Measurements from ENCODE around the gene MAP4K3. TPM values are rescaled to one million over a fixed set of nuclear protein-coding genes. Genes with fewer than 3 reads are reported as not detected.

MAP4K3 gene
- total RNA-seq, 1 experiment from 2014 or later: 73.1 TPM

DNA sequence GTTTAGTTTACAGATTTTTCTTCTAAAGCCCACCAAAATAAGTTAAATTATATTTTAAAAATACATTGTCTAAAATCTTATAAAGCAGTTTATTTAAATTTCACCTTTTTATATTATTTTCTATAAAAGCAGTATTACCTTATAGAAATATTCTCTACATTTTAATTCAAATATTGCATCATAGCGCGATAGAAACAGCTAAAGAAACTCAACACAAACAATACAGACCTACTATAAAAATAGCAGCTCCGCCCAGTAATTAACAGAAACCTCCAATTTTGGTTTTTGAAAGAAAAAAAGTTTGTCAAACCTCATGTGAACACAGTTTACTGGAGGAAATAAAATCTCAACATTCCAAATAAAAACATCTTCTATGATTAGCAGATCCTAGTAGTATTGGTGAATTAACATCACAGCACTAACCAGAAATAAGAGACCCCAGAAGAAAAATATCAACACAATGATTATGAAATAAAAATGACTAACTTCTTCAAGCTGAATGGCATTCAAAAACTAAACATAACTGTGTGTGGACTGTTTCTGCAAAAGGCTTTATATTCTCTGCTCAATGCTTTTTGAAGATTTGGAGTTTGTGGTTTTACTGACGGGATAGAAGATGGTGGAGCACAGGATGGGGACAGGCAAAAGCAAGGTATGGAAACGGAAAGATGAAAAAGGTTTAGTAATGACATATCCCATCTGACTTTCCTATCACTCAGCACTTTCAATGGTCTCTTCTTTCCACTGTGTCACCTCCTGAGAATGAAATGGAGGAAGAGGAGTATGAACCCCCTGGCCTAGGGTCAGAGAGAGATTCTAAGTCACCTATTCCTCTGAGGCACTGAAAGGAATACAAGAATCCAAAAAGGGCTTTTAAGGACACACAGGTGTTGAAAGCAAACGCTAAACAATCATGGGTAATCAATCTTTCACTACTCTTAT is 17.5 kb downstream of the MAP4K3 start:
- in situ Hi-C loops (cut with HindIII; ENCODE audit: low pct_unique_long_range_greater_than_20kb, low sequenced_read_pairs): no loop called here
- no peak for DNase-seq (ENCODE audit: low read depth, low spot score)

- in situ Hi-C loops (cut with HindIII; ENCODE audit: low pct_unique_long_range_greater_than_20kb, low sequenced_read_pairs): no loop called here
- DNase-seq (ENCODE audit: low read depth, low spot score): no peak
Measured at GRCh38 chr2:39418491-39418890, 18.6 kb downstream of the MAP4K3 start.

DNA sequence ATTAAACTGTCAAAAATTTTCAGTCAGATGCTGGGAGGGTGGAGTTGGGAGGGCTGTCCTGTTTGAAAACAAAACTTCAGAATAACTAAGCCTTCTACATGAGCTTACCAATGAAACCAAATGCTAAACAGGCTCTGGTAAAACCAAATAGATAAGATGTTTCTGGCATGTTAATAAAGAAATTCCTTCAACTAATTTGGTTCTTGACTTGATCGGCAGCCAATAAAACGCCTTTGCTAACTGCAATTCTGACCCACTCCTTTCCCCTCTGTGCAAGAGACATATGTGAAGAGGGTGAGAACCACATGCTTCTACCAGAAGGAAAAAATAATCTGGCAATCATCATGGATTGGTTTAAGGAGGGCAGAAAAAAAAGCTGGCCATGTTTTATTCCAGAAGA is 20.9 kb downstream of the MAP4K3 start:
- in situ Hi-C loops (cut with HindIII; ENCODE audit: low pct_unique_long_range_greater_than_20kb, low sequenced_read_pairs): no loop called here
- no peak for DNase-seq (ENCODE audit: low read depth, low spot score)

GRCh38 chr2:39413063-39413737 is 23.9 kb downstream of the MAP4K3 start:
- in situ Hi-C loops (cut with HindIII; ENCODE audit: low pct_unique_long_range_greater_than_20kb, low sequenced_read_pairs): no loop called here

DNA sequence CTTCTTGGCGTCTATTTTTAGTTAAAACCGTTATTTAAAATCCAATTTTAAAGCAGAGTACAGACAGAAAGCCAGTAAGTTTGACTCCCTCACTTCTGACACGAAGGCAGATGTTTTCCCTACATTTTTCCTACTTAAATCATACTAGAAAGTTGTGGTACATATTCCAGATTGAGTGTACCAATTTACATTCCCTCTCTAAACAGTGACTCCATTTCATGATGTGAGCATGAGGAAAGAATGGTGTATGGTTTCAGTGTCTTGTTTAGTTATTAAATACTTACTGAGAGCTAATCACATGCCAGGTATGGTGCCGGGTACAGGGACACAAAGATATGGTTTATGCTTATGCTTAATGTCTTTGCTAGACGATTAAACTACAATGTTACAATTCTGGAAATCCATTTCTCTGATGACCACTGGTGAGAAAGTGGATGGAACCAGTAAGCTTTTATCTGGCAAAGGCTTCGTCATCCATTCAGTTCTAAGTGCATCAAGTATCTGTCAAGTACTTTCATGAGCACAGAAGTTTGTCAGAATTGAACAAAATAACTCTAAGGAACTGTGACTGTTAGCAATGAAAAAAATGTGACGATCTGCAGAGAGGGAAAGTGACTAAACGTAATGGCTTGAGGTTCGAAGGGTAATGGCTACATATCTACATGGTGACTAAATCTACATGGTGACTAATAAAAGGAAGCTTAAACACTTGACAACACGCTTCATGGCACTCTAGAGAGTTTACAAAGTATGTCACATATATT is 25.7 kb downstream of the MAP4K3 start:
- peak; percentile 38 for DNase-seq (ENCODE audit: low read depth, low spot score)
- in situ Hi-C loops (cut with HindIII; ENCODE audit: low pct_unique_long_range_greater_than_20kb, low sequenced_read_pairs): no loop called here

More at GRCh38 chr2:39413063-39413737, 23.9 kb downstream of the MAP4K3 start:
- DNase-seq (ENCODE audit: low read depth, low spot score): no peak

GRCh38 chr2:39409697-39410389 is 27.2 kb downstream of the MAP4K3 start:
- in situ Hi-C loops (cut with HindIII; ENCODE audit: low pct_unique_long_range_greater_than_20kb, low sequenced_read_pairs): no loop called here

DNA sequence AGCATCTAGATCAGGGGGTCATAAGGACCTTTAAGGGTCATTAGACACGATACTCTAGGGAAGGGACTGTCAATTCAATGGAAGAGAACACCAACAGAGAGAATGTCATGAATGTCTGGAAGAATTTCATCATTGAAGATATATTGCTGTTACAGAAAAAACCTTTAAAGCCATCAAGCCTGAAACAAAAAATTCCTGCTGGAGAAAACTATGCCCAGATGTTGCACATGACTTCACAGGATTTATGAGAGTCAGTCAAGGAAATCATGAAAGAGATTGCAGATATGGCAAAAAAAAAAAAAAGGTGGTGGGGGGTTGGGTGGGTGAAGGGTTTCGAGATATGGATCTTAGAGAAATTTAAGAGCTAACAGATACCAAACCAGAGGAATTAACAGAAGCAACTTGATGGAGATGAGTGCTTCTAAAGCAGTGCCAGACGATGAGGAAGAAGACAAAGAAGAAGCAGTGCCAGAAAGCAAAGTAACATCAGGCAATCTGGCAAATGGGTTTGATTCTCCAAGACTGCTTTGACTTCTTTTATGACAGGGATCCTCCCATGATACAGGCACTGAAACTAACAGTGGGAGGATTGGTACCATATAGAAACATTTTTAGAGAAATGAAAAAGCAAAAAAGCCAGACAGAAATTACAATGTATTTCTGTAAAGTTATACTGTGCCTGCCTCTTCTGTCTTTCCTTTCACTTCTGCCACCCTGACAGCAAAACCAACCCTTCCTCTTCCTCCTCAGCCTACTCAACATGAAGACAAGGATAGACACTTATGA is 28.5 kb downstream of the MAP4K3 start:
- in situ Hi-C loops (cut with HindIII; ENCODE audit: low pct_unique_long_range_greater_than_20kb, low sequenced_read_pairs): no loop called here
- no peak for DNase-seq (ENCODE audit: low read depth, low spot score)

More at GRCh38 chr2:39409697-39410389, 27.2 kb downstream of the MAP4K3 start:
- no peak for DNase-seq (ENCODE audit: low read depth, low spot score)

DNA sequence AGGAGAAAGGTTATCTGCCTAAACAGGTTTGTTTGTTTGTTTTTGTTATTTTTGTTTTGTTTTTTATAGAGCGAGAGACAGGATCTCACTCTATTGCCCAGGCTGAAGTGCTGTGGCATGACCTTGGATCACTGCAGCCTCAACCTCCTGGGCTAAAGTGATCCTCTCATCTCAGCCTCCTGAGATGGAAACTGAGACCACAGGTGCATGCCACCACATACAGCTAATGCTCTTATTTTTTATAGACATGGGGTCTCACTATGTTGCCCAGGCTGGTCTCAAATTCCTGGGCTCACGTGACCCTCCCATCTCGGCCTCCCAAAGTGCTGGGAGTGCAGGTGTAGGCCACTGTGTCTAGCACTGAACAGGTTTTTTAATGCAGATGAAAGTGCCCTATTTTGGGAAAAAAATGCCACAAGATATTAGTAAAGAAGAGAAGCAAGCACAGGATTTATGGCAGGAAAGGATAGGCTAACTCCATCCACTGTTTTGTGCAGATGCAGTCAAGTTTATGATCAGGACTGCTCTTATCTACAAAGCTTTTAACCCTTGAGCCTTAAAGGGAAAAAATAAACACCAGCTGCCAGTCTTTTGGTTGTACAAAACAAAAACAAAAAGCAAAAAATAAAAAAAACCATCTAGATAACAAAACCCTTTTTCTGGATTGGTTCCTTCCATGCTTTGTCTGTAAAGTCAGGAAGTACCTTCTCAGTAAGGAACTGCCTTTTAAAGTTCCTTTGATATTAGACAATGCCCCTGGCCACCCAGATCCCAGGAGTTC is 29.4 kb downstream of the MAP4K3 start:
- DNase-seq (ENCODE audit: low read depth, low spot score): no peak
- in situ Hi-C loops (cut with HindIII; ENCODE audit: low pct_unique_long_range_greater_than_20kb, low sequenced_read_pairs): no loop called here

GRCh38 chr2:39405364-39405763 is 31.7 kb downstream of the MAP4K3 start:
- in situ Hi-C loops (cut with HindIII; ENCODE audit: low pct_unique_long_range_greater_than_20kb, low sequenced_read_pairs): no loop called here

GRCh38 chr2:39403311-39403710 is 33.8 kb downstream of the MAP4K3 start:
- no peak for DNase-seq (ENCODE audit: low read depth, low spot score)
- in situ Hi-C loops (cut with HindIII; ENCODE audit: low pct_unique_long_range_greater_than_20kb, low sequenced_read_pairs): no loop called here

More at GRCh38 chr2:39405364-39405763, 31.7 kb downstream of the MAP4K3 start:
- no peak for DNase-seq (ENCODE audit: low read depth, low spot score)

DNA sequence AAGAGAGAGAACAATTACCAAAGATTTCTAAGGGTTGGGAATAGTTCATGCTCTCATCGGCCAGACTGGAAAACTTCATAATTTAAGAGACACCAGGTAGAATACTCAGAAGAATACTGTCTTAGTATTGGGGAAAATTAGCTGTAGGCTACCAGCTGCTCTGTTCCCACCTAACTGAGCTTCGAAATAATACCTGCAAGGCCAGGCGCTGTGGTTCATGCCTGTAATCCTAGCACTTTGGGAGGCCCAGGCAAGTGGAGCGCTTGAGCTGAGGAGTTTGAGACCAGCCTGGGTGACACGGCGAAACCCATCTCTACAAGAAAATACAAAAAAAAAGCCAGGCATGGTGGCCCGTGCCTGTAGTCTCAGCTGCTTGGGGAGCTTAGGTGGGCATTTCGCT is 35.8 kb downstream of the MAP4K3 start:
- in situ Hi-C loops (cut with HindIII; ENCODE audit: low pct_unique_long_range_greater_than_20kb, low sequenced_read_pairs): no loop called here

DNA sequence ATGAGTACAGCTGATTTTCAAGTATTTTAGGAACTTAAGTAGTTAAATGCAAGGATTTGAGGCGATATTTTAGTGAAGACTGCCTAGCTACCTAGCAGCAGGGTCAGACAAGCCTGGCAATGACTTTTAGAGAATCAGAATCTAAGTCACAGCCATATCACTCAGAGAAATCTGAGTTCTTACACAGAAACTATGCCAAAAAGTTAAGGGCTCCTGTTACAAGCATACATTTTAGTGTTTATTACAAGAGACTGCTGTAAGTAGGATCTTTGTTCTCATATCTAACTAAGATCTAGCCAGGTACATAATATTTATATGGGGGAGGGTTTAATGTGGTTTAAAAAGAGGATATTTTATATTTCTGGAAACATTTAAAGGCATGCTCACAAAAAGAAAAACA is 37.5 kb downstream of the MAP4K3 start:
- DNase-seq (ENCODE audit: low read depth, low spot score): no peak
- in situ Hi-C loops (cut with HindIII; ENCODE audit: low pct_unique_long_range_greater_than_20kb, low sequenced_read_pairs): no loop called here

More for the DNA sequence above, 35.8 kb downstream of the MAP4K3 start:
- no peak for DNase-seq (ENCODE audit: low read depth, low spot score)

DNA sequence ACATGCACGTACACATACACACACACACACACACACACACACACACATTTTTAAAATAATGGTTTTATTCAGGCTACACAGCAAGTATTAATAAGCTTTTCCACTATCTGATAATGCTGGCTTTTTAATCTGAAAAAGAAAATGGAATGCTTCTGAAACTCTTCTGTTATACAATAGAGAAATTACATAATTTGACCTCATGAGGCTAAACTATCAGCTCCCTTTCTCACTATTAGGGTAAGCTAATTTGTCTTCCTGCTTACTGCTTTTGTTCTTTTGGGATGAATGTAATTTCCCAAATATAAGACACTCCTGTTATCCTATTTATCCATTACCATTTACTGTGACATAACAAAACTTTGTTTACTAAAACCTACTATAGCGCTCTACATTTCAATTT is 41.8 kb downstream of the MAP4K3 start:
- in situ Hi-C loops (cut with HindIII; ENCODE audit: low pct_unique_long_range_greater_than_20kb, low sequenced_read_pairs): no loop called here
- no peak for DNase-seq (ENCODE audit: low read depth, low spot score)

GRCh38 chr2:39394516-39394961 is 42.5 kb downstream of the MAP4K3 start:
- no peak for DNase-seq (ENCODE audit: low read depth, low spot score)
- in situ Hi-C loops (cut with HindIII; ENCODE audit: low pct_unique_long_range_greater_than_20kb, low sequenced_read_pairs): no loop called here

- DNase-seq (ENCODE audit: low read depth, low spot score): no peak
- in situ Hi-C loops (cut with HindIII; ENCODE audit: low pct_unique_long_range_greater_than_20kb, low sequenced_read_pairs): no loop called here
Measured at GRCh38 chr2:39392672-39393071, 44.4 kb downstream of the MAP4K3 start.

DNA sequence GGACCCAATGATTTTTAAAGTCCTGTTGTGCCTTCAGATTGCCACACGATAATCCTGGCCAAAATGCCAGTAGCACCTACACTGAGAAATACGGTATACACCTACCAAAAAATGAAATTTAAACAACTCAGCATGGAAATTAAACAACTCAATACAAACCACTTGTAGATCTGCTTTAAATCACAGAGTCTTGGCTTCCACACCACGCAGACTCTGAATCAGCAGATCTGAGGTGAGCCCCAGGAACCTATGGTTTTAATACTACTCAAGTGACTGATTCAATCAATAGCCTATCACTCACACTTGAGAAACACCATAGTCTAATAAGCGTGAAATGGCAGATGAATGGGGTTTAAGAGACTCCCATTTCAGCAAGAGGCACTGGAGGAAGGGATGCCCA is 46.9 kb downstream of the MAP4K3 start:
- DNase-seq (ENCODE audit: low read depth, low spot score): no peak
- in situ Hi-C loops (cut with HindIII; ENCODE audit: low pct_unique_long_range_greater_than_20kb, low sequenced_read_pairs): no loop called here

Data from SK-MEL-5 (cell line).